DLD1 (cell line): ENCODE measurements around the gene SPEG.

ENCODE experiments used
- in situ Hi-C: cut with HindIII; loops from 2 replicates; pipeline ENCODE4 v1.10.0; 2017; ENCODE audit warnings: low sequenced_read_pairs

SPEG gene

GRCh38 chr2:219474285-219475060, 39.8 kb downstream of the SPEG start:
- in situ Hi-C loops = loop anchor here (5.0 kb wide), 1 partner anchor 77 kb away; no protein-coding TSS in a partner anchor

GRCh38 chr2:219475278-219475677, 40.6 kb downstream of the SPEG start:
- in situ Hi-C loops = no loop called here

GRCh38 chr2:219475697-219476651, 41.3 kb downstream of the SPEG start:
- in situ Hi-C loops = no loop called here

- in situ Hi-C loops = no loop called here
Observed at GRCh38 chr2:219476652-219477151, 42.1 kb downstream of the SPEG start.

- in situ Hi-C loops = no loop called here
Observed at GRCh38 chr2:219477179-219477578, 42.5 kb downstream of the SPEG start.

- in situ Hi-C loops = no loop called here
Observed at GRCh38 chr2:219477815-219478214, 43.2 kb downstream of the SPEG start.

GRCh38 chr2:219478916-219479315, 44.3 kb downstream of the SPEG start:
- in situ Hi-C loops = no loop called here

GRCh38 chr2:219480004-219480403, 45.4 kb downstream of the SPEG start:
- in situ Hi-C loops = no loop called here

- in situ Hi-C loops = no loop called here
Observed at GRCh38 chr2:219482674-219483405, 48.2 kb downstream of the SPEG start.

GRCh38 chr2:219483451-219484342, 49.1 kb downstream of the SPEG start:
- in situ Hi-C loops = no loop called here

- in situ Hi-C loops = no loop called here
Observed at GRCh38 chr2:219484343-219485200, 49.9 kb downstream of the SPEG start.

- in situ Hi-C loops = no loop called here
Observed at GRCh38 chr2:219485201-219485580, 50.5 kb downstream of the SPEG start.

GRCh38 chr2:219486380-219486959, 51.8 kb downstream of the SPEG start:
- in situ Hi-C loops = no loop called here

GRCh38 chr2:219488149-219488843, 53.7 kb downstream of the SPEG start:
- in situ Hi-C loops = no loop called here

GRCh38 chr2:219488844-219489194, 54.2 kb downstream of the SPEG start:
- in situ Hi-C loops = no loop called here

GRCh38 chr2:219489315-219489714, 54.7 kb downstream of the SPEG start:
- in situ Hi-C loops = no loop called here

- in situ Hi-C loops = no loop called here
Observed at GRCh38 chr2:219490186-219490585, 55.5 kb downstream of the SPEG start.

- in situ Hi-C loops = no loop called here
Observed at GRCh38 chr2:219490600-219491130, 56.0 kb downstream of the SPEG start.
